GM12872 (cell line): ENCODE measurements around the gene OR5AC2.

Source experiments
- CTCF ChIP-seq: IDR thresholded peaks from 3 replicates; pipeline ENCODE4 v1.5.1; 2011; ENCODE audit warnings: low read depth, mild to moderate bottlenecking, low read length, moderate library complexity; ENCODE audit not compliant: insufficient read depth

Gene OR5AC2

GRCh38 chr3:98108162-98108561 is 21.2 kb downstream of the OR5AC2 start:
- no peak for TF ChIP-seq CTCF

GRCh38 chr3:98109807-98110549 is 23.0 kb downstream of the OR5AC2 start:
- no peak for TF ChIP-seq CTCF

- TF ChIP-seq CTCF: no peak
Observed at GRCh38 chr3:98110550-98110908, 23.6 kb downstream of the OR5AC2 start.

DNA sequence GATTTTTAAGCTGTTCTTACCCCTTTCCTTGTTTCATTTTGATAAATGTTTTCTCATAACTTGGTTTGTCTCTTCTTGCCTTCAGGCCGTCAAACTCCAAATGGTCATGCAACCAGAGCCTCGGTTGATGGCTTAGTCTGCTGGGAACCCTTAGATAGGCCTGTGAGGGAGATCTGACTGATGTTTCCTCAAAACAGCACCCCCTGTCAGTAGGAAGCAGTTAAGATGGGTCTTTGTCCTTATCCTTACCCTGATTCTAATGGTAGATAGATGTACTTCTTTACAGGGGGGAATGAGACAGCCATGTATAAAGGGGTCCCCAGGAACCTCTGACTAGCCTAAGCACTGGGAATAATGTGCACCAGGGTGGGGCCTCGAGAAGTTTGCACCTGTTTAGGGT is 27.3 kb downstream of the OR5AC2 start:
- TF ChIP-seq CTCF: 0 out of 3 replicates have a peak, but pooled peaks have one; percentile 1

DNA sequence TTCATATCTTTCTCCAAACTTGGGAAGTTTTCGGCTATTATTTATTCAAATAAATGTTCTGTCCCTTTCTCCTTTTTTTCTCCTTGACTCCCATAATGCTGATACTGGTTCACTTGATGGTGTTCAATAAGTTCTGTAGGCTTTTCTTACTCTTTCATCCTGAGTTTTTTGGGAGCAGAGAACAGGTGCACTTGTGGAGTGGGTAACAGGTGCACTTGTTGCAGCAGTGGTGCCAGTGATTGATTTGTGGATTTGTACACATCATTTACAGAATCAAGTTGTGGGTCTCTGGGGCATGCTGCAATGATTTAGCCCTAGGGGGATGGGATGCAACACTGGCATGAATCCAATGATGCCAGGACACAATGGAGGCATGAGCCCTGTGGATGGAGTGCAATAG is 28.7 kb downstream of the OR5AC2 start:
- no peak for TF ChIP-seq CTCF

DNA sequence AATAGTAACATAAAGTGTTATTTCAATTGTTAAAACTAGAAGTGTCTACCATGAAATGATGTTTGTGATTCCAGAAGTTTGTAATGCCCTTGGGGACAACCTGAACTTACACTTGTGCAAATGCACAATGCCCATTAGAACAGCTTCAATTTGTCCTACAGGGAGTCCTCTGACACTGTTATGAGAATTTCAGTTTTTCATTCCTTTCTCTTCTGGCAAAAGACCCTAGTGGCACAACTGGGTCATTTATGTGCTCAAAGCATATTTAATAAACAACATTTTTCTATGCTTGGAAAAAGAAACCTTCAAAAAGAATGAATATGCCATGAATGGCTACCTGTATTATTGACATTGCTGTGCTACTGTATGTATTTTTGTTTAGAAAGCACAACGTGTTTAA is 43.4 kb downstream of the OR5AC2 start, which contains the start of gene OR5H1:
Gene OR5H1, plus strand, starts transcription at position 301 of the 400 bp plus-strand sequence. CDS start 1,977 bp downstream, outside the sequence.
- no peak for TF ChIP-seq CTCF

- no peak for TF ChIP-seq CTCF
Observed at GRCh38 chr3:98136631-98137030, 49.7 kb downstream of the OR5AC2 start.
